Natural killer cell treated with Interleukin-12 subunit alpha and Interleukin-12 subunit beta and Interleukin-15 and Interleukin-18, amount 100 ng/mL, for 72 hours (primary cell): ENCODE measurements around the gene CPO. TPM values are rescaled to one million over a fixed set of nuclear protein-coding genes. Genes with fewer than 3 reads are reported as not detected.

Experiments
- ATAC-seq, 2 donors: fragments of 150-1000 bp; cut with Tn5 transposase in 1 of 2; sonication (Bioruptor Pico), chemical (Tn5 transposase) in 1 of 2; 2 replicates each; pipeline ENCODE4 v1.10.0; 2021
- DNase-seq: peaks from one replicate; pipeline ENCODE4 v3.0.0; 2022; ENCODE audit warnings: low spot score
- H3K27ac Mint-ChIP-seq, 2 donors: 1 replicate in 1 of 2; 2 replicates in 1 of 2; pipeline ENCODE4 v1.8.0; 2022; ENCODE audit warnings: mixed read lengths in 2 of 2, mild to moderate bottlenecking in 1 of 2, moderate library complexity in 1 of 2
- H3K27me3 Mint-ChIP-seq, 2 donors: 1 replicate in 1 of 2; 2 replicates in 1 of 2; pipeline ENCODE4 v1.8.0; 2022; ENCODE audit warnings: mixed read lengths in 2 of 2
- H3K36me3 Mint-ChIP-seq: one replicate; pipeline ENCODE4 v1.8.0; 2022; ENCODE audit warnings: mixed read lengths
- H3K4me1 Mint-ChIP-seq, 2 donors: 1 replicate in 1 of 2; 2 replicates in 1 of 2; pipeline ENCODE4 v1.8.0; 2022; ENCODE audit warnings: low read depth in 2 of 2, mixed read lengths in 2 of 2, mild to moderate bottlenecking in 1 of 2
- H3K4me3 Mint-ChIP-seq: one replicate; pipeline ENCODE4 v1.8.0; 2022; ENCODE audit warnings: mixed read lengths
- H3K9me3 Mint-ChIP-seq: 2 replicates; pipeline ENCODE4 v1.8.0; 2022; ENCODE audit warnings: mixed read lengths
- total RNA-seq, 2 donors: library from RNA; stranded (reverse); gene quantifications; one replicate each; pipeline ENCODE4 v1.2.3, GENCODE V29; 2022

Gene CPO
- total RNA-seq, 2 donors from 2014 or later: not detected

GRCh38 chr2:206955253-206955652, 15.9 kb downstream of the CPO start:
- Mint-ChIP-seq H3K4me1 (no peaks in the 10 kb centered on the region), H3K36me3 (peaks cover 6% of the 10 kb centered on the region), H3K27me3 (peaks cover 0 to 5% of the 10 kb centered on the region in 2 donors), H3K4me3 (no peak overlapping the region), H3K27ac (no peak overlapping the region), H3K9me3 (peaks cover 6% of the 10 kb centered on the region)
- no peak for DNase-seq
- ATAC-seq: peak in 1 of 2 donors; percentile 74

- Mint-ChIP-seq H3K4me3 (no peak overlapping the region), H3K4me1 (no peaks in the 10 kb centered on the region), H3K36me3 (peaks cover 6% of the 10 kb centered on the region), H3K9me3 (peaks cover 6% of the 10 kb centered on the region), H3K27me3 (peaks cover 0 to 5% of the 10 kb centered on the region in 2 donors), H3K27ac (no peak overlapping the region)
- no peak for DNase-seq
- no peak for ATAC-seq
Measured at GRCh38 chr2:206958261-206958660, 18.9 kb downstream of the CPO start.

GRCh38 chr2:206962966-206963365, 23.6 kb downstream of the CPO start:
- Mint-ChIP-seq H3K4me3 (no peak overlapping the region), H3K9me3 (no peaks in the 10 kb centered on the region), H3K27me3 (no peaks in the 10 kb centered on the region), H3K36me3 (no peaks in the 10 kb centered on the region), H3K4me1 (no peaks in the 10 kb centered on the region), H3K27ac (no peak overlapping the region)
- DNase-seq: no peak
- no peak for ATAC-seq

- Mint-ChIP-seq H3K4me1 (peaks cover 8 to 9% of the 10 kb centered on the region in 2 donors), H3K4me3 (no peak overlapping the region), H3K27ac (no peak overlapping the region), H3K9me3 (no peaks in the 10 kb centered on the region), H3K27me3 (no peaks in the 10 kb centered on the region), H3K36me3 (no peaks in the 10 kb centered on the region)
- ATAC-seq (no peak), DNase-seq (no peak)
Measured at GRCh38 chr2:206968134-206969086, 29.1 kb downstream of the CPO start.

- H3K27me3 Mint-ChIP-seq: no peaks in the 10 kb centered on the region
- DNase-seq (no peak), ATAC-seq (no peak)
- peaks cover 8 to 9% of the 10 kb centered on the region in 2 donors for H3K4me1 Mint-ChIP-seq
- no peaks in the 10 kb centered on the region for H3K36me3 Mint-ChIP-seq
- no peak overlapping the region for H3K4me3 Mint-ChIP-seq
- H3K27ac Mint-ChIP-seq: no peak overlapping the region
- no peaks in the 10 kb centered on the region for H3K9me3 Mint-ChIP-seq
Measured at GRCh38 chr2:206969192-206969591, 29.9 kb downstream of the CPO start.

- H3K4me3 Mint-ChIP-seq: no peak overlapping the region
- peaks cover 8 to 9% of the 10 kb centered on the region in 2 donors for H3K4me1 Mint-ChIP-seq
- H3K9me3 Mint-ChIP-seq: peaks cover 3% of the 10 kb centered on the region
- peaks cover 0 to 5% of the 10 kb centered on the region in 2 donors for H3K27me3 Mint-ChIP-seq
- no peaks in the 10 kb centered on the region for H3K36me3 Mint-ChIP-seq
- H3K27ac Mint-ChIP-seq: peak overlapping the region; percentile 21 to 37
- DNase-seq (no peak), ATAC-seq (peak; percentile 53 to 74)
Measured at GRCh38 chr2:206970589-206971360, 31.5 kb downstream of the CPO start.

GRCh38 chr2:206971805-206972204, 32.5 kb downstream of the CPO start:
- ATAC-seq (no peak), DNase-seq (no peak)
- Mint-ChIP-seq H3K36me3 (no peaks in the 10 kb centered on the region), H3K27me3 (peaks cover 0 to 5% of the 10 kb centered on the region in 2 donors), H3K27ac (no peak overlapping the region), H3K4me1 (peaks cover 8 to 9% of the 10 kb centered on the region in 2 donors), H3K9me3 (peaks cover 3% of the 10 kb centered on the region), H3K4me3 (no peak overlapping the region)

- no peak overlapping the region for H3K27ac Mint-ChIP-seq
- H3K4me1 Mint-ChIP-seq: peaks cover 8 to 9% of the 10 kb centered on the region in 2 donors
- no peaks in the 10 kb centered on the region for H3K36me3 Mint-ChIP-seq
- H3K4me3 Mint-ChIP-seq: no peak overlapping the region
- H3K9me3 Mint-ChIP-seq: peaks cover 3% of the 10 kb centered on the region
- peaks cover 5 to 12% of the 10 kb centered on the region in 2 donors for H3K27me3 Mint-ChIP-seq
- ATAC-seq (no peak), DNase-seq (no peak)
Measured at GRCh38 chr2:206974551-206974950, 35.2 kb downstream of the CPO start.

GRCh38 chr2:206978746-206979145, 39.4 kb downstream of the CPO start:
- ATAC-seq (no peak), DNase-seq (no peak)
- Mint-ChIP-seq H3K9me3 (peaks cover 3% of the 10 kb centered on the region), H3K4me3 (no peak overlapping the region), H3K4me1 (peaks cover 17 to 21% of the 10 kb centered on the region in 2 donors), H3K27ac (no peak overlapping the region), H3K27me3 (peaks cover 5 to 12% of the 10 kb centered on the region in 2 donors), H3K36me3 (no peaks in the 10 kb centered on the region)

- Mint-ChIP-seq H3K4me1 (peaks cover 23 to 27% of the 10 kb centered on the region in 2 donors), H3K36me3 (no peaks in the 10 kb centered on the region), H3K4me3 (no peak overlapping the region), H3K27me3 (peaks cover 5 to 12% of the 10 kb centered on the region in 2 donors), H3K27ac (no peak overlapping the region), H3K9me3 (peaks cover 3% of the 10 kb centered on the region)
- no peak for DNase-seq
- no peak for ATAC-seq
Measured at GRCh38 chr2:206979365-206979764, 40.0 kb downstream of the CPO start.

GRCh38 chr2:206979922-206980321, 40.6 kb downstream of the CPO start:
- H3K36me3 Mint-ChIP-seq: no peaks in the 10 kb centered on the region
- H3K27me3 Mint-ChIP-seq: peaks cover 5 to 12% of the 10 kb centered on the region in 2 donors
- peaks cover 3% of the 10 kb centered on the region for H3K9me3 Mint-ChIP-seq
- DNase-seq: no peak
- ATAC-seq: no peak
- H3K4me3 Mint-ChIP-seq: no peak overlapping the region
- H3K27ac Mint-ChIP-seq: no peak overlapping the region
- peaks cover 24 to 28% of the 10 kb centered on the region in 2 donors for H3K4me1 Mint-ChIP-seq

GRCh38 chr2:206980413-206980812, 41.1 kb downstream of the CPO start:
- Mint-ChIP-seq H3K27ac (no peak overlapping the region), H3K27me3 (peaks cover 3 to 12% of the 10 kb centered on the region in 2 donors), H3K36me3 (no peaks in the 10 kb centered on the region), H3K4me3 (no peak overlapping the region), H3K9me3 (peaks cover 1% of the 10 kb centered on the region), H3K4me1 (peaks cover 24 to 28% of the 10 kb centered on the region in 2 donors)
- DNase-seq: no peak
- ATAC-seq: no peak

- DNase-seq (no peak), ATAC-seq (no peak)
- H3K36me3 Mint-ChIP-seq: no peaks in the 10 kb centered on the region
- H3K9me3 Mint-ChIP-seq: peaks cover under 1% of the 10 kb centered on the region
- no peak overlapping the region for H3K27ac Mint-ChIP-seq
- peaks cover 24 to 29% of the 10 kb centered on the region in 2 donors for H3K4me1 Mint-ChIP-seq
- peaks cover 0 to 12% of the 10 kb centered on the region in 2 donors for H3K27me3 Mint-ChIP-seq
- H3K4me3 Mint-ChIP-seq: no peak overlapping the region
Measured at GRCh38 chr2:206981086-206981674, 41.9 kb downstream of the CPO start.
